ENCODE measurements around the gene TMTC4.
"Not testable (repeated sequence)": the region's sequence is repeated elsewhere in the genome, so short reads cannot be mapped to it uniquely, and the experiment has no call there.

Gene TMTC4

GRCh38 chr13:100674572-100674871 is at the start of gene TMTC4:
TMTC4 (minus strand) TSS chr13:100674795; CDS start chr13:100670362, 4,433 bp downstream.
- no peak for DNase-seq (ENCODE audit: low read depth)

GRCh38 chr13:100722517-100722916 is 47.9 kb upstream of the TMTC4 start:
- no peak for DNase-seq (ENCODE audit: low read depth)

- peak; percentile 46 for DNase-seq (ENCODE audit: low read depth)
Observed at GRCh38 chr13:100721885-100722512, 47.4 kb upstream of the TMTC4 start.

GRCh38 chr13:100715604-100716003 is 41.0 kb upstream of the TMTC4 start:
- no peak for DNase-seq (ENCODE audit: low read depth)

- DNase-seq (ENCODE audit: low read depth): no peak
Observed at GRCh38 chr13:100714478-100714877, 39.9 kb upstream of the TMTC4 start.

- no peak for DNase-seq (ENCODE audit: low read depth)
Observed at GRCh38 chr13:100710176-100710575, 35.6 kb upstream of the TMTC4 start.

- no peak for DNase-seq (ENCODE audit: low read depth)
Observed at GRCh38 chr13:100707818-100708740, 33.5 kb upstream of the TMTC4 start.

- DNase-seq (ENCODE audit: low read depth): not testable (repeated sequence)
Observed at GRCh38 chr13:100698331-100698730, 23.7 kb upstream of the TMTC4 start.

GRCh38 chr13:100695509-100695773 is 20.8 kb upstream of the TMTC4 start:
- DNase-seq (ENCODE audit: low read depth): no peak

- DNase-seq (ENCODE audit: low read depth): no peak
Observed at GRCh38 chr13:100694722-100695508, 20.3 kb upstream of the TMTC4 start.

GRCh38 chr13:100689191-100689590 is 14.6 kb upstream of the TMTC4 start:
- no peak for DNase-seq (ENCODE audit: low read depth)

GRCh38 chr13:100680131-100680530 is 5.5 kb upstream of the TMTC4 start:
- DNase-seq (ENCODE audit: low read depth): no peak

- DNase-seq (ENCODE audit: low read depth): not testable (repeated sequence)
Observed at GRCh38 chr13:100677128-100677527, 2.5 kb upstream of the TMTC4 start.

- no peak for DNase-seq (ENCODE audit: low read depth)
Observed at GRCh38 chr13:100675661-100676129, 1.1 kb upstream of the TMTC4 start.

GRCh38 chr13:100674872-100675660 is 471 bp upstream of the TMTC4 start:
- peak; percentile 99 for DNase-seq (ENCODE audit: low read depth)

GRCh38 chr13:100673713-100674571 is 653 bp downstream of the TMTC4 start:
- peak; percentile 19 for DNase-seq (ENCODE audit: low read depth)

GRCh38 chr13:100673376-100673712 is 1.3 kb downstream of the TMTC4 start:
- DNase-seq (ENCODE audit: low read depth): no peak

GRCh38 chr13:100671389-100672182 is 3.0 kb downstream of the TMTC4 start:
- DNase-seq (ENCODE audit: low read depth): no peak

- no peak for DNase-seq (ENCODE audit: low read depth)
Observed at GRCh38 chr13:100668408-100668807, 6.2 kb downstream of the TMTC4 start.

- no peak for DNase-seq (ENCODE audit: low read depth)
Observed at GRCh38 chr13:100667894-100668293, 6.7 kb downstream of the TMTC4 start.

Measured in activated T-cell treated with anti-CD3 and anti-CD28 coated beads for 1 hour (primary cell).